Fibroblast of pulmonary artery (primary cell): ENCODE results near the gene REEP6.

Experiments used
- DNase-seq: peaks from one replicate; pipeline ENCODE4 v3.0.0-alpha.2; 2010; ENCODE audit warnings: low read depth
- H3K4me3 ChIP-seq: replicated peaks from 2 replicates; pipeline ENCODE4 v1.5.1; 2011; ENCODE audit warnings: low read depth, mild to moderate bottlenecking, control low read depth, low read length, moderate library complexity
- TF ChIP-seq, protein P1 (sequence below): IDR thresholded peaks from 2 replicates; pipeline ENCODE4 v1.5.1; 2011; ENCODE audit warnings: mild to moderate bottlenecking, control low read depth, low read length, inconsistent platforms; ENCODE audit errors: missing control alignments

Gene REEP6

DNA sequence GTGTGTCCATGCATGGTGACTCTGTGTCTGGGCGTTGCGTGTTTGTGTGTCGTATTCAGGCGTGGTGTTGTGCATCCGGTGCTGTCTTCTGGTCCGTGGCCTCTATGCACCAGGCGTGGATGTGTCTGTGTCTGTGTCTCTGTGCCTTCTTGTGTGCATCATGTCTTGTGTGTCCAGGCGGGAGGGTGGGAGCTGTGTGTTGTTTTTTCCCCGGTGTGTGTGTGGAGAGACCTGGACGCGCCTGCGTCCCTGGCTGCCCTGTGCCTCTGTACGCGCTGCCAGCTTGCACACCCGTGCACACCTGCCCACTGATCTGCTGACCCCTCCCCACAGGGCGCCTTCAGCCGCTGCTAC lies 34.0 kb downstream of the REEP6 start:
- TF ChIP-seq, protein P1, sequence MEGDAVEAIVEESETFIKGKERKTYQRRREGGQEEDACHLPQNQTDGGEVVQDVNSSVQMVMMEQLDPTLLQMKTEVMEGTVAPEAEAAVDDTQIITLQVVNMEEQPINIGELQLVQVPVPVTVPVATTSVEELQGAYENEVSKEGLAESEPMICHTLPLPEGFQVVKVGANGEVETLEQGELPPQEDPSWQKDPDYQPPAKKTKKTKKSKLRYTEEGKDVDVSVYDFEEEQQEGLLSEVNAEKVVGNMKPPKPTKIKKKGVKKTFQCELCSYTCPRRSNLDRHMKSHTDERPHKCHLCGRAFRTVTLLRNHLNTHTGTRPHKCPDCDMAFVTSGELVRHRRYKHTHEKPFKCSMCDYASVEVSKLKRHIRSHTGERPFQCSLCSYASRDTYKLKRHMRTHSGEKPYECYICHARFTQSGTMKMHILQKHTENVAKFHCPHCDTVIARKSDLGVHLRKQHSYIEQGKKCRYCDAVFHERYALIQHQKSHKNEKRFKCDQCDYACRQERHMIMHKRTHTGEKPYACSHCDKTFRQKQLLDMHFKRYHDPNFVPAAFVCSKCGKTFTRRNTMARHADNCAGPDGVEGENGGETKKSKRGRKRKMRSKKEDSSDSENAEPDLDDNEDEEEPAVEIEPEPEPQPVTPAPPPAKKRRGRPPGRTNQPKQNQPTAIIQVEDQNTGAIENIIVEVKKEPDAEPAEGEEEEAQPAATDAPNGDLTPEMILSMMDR, result no peak
- no peak for DNase-seq
- H3K4me3 ChIP-seq, result no peak overlapping the region

DNA sequence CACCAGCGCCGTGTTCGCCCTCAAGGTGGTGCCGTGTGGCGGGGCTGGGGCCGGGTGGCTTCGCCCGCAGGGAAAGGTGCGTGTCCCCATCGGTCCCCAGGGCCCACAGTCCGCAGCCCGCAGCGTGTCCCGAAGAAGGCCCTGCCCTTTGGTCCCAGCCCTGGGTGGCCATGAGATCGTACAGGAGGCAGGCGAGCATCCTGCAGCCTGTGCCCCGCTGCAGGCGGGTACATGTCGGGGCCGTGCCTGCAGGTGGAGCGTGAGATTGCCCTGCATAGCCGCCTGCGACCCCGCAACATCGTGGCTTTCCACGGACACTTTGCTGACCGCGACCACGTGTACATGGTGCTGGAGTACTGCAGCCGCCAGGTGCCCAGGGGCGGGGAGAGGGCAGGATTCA lies 34.4 kb downstream of the REEP6 start:
- no peak for DNase-seq
- H3K4me3 ChIP-seq, result no peak overlapping the region
- TF ChIP-seq, protein P1, result no peak

DNA sequence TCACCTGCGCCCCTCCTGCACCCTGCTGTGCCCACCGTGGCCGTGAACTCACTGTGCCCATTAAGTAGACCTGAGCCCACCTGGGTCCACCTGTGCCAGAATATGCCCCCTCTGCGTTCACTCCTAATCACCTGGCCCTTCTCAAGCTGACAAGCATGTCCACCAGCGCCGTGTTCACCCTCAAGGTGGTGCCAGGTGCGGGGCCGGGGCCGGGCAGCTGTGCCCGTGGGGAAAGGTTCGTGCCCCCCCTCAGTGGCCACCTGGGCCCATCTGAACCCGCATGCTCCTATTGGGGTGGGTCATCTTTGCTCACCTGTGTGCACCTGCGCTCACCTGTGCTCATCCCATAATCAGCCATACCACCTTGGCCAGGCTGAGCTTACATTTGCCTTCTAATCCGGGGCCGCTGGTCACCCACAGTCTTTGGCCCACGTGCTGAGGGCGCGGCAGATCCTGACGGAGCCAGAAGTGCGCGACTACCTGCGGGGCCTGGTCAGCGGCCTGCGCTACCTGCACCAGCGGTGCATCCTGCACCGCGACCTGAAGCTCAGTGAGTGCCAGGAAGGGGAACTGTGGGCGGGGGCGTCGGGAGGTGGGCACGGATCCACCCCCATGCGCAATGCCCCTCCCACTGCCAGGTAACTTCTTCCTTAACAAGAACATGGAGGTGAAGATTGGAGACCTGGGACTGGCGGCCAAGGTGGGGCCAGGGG lies 35.2 kb downstream of the REEP6 start:
- H3K4me3 ChIP-seq, result no peak overlapping the region
- TF ChIP-seq, protein P1, result no peak
- no peak for DNase-seq

DNA sequence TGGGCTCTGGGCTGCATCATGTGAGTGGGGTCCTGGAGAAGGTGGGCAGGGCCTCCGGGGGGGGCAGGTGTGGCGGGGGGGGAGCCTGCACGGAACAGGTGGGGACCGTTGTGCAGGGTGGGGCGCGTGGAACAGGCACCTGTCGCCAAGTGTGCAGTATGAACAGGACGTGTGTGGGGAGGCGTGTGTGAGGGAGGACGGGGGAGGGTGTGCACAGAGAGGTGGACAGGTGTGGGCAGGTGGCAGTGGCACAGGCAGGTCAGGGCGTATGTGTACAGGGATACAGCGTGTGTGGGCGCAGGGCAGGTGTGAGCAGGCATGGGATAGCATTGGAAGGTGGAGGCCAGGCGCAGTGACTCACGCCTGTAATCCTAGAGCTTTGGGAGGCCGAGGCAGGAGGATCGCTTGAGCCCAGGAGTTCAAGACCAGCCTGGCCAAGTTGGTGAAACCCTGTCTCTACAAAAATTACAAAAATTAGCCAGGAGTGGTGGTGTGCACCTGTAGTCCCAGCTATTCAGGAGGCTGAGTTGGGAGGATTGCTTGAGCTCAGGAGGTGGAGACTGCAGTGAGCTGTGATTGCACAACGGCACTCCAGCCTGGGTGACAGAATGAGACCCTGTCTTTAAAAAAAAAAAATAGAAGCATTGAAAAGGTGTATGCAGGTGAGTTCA lies 36.1 kb downstream of the REEP6 start:
- no peak overlapping the region for H3K4me3 ChIP-seq
- TF ChIP-seq, protein P1, result no peak
- DNase-seq, result no peak

DNA sequence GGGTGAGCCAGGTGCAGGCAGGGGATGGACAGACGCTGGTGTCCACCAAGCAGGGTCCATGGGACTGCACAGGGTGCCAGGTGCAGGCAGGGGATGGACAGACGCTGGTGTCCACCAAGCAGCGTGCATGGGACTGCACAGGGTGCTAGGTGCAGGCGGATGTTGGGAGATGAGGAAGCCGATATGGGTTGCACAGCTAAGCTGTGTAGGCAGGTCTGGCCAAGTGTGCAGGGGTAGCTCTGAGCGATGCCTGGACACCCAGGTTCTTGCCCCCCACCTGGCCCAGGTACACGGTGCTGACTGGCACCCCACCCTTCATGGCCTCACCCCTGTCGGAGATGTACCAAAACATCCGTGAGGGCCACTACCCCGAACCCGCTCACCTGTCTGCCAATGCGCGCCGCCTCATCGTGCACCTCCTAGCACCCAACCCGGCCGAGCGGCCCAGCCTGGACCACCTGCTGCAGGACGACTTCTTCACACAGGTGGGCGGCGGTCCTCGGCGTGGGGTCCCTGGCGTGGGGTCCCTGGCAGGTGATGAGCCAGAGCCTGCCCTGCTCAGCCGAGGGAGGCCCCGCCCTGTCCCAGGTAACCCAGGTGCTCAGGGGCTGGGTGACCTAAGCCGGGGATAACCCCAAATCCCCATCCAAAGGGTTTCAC lies 36.8 kb downstream of the REEP6 start:
- TF ChIP-seq, protein P1, result no peak
- no peak overlapping the region for H3K4me3 ChIP-seq
- no peak for DNase-seq

DNA sequence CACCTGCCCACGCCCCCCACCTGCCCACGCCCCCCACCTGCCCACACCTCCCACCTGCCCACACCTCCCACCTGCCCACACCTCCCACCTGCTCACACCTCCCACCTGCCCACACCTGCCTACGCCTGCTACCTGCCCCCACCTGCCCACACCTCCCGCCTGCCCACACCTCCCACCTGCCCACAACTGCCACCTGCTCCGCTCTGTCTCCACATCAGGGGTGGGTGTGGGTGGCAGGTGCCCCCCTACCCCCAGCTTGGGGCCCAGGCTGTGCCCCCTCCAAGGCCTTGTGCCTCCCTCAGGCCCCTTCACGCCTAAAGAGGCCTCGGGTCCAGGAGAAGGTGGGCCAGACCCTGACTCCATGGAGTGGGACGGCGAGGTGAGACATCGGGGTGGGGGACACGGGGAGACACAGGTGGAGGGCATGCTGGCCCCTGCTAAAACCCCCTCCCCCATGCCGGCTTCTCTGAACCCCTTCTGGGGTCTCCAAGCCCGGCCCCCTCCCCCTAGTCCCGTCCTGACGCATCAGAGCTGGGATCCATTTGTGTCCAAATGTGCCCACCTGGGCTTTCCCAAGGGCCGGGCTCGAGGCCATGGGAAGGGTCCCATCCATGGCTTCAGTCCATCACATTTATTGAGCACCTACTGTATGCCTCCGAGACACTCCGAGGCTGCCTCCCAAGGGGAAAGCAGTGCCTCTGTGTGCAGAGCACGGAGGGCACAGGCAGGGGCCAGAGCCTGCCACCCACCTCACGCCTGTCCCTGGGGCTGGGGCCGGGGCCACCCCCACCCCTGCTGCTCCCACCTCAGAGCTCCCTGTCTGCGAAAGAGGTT lies 37.8 kb downstream of the REEP6 start:
- DNase-seq, result no peak
- TF ChIP-seq, protein P1, result no peak
- no peak overlapping the region for H3K4me3 ChIP-seq
